Measurements from ENCODE around the gene M6PR. TPM values are rescaled to one million over a fixed set of nuclear protein-coding genes. Genes with fewer than 3 reads are reported as not detected.

The M6PR gene
- total and polyA plus RNA-seq, 2 of the 13 experiments (the other 11 are each of a cell fraction or from before 2014, with no cell fraction given) = 98.2 to 127 TPM

DNA sequence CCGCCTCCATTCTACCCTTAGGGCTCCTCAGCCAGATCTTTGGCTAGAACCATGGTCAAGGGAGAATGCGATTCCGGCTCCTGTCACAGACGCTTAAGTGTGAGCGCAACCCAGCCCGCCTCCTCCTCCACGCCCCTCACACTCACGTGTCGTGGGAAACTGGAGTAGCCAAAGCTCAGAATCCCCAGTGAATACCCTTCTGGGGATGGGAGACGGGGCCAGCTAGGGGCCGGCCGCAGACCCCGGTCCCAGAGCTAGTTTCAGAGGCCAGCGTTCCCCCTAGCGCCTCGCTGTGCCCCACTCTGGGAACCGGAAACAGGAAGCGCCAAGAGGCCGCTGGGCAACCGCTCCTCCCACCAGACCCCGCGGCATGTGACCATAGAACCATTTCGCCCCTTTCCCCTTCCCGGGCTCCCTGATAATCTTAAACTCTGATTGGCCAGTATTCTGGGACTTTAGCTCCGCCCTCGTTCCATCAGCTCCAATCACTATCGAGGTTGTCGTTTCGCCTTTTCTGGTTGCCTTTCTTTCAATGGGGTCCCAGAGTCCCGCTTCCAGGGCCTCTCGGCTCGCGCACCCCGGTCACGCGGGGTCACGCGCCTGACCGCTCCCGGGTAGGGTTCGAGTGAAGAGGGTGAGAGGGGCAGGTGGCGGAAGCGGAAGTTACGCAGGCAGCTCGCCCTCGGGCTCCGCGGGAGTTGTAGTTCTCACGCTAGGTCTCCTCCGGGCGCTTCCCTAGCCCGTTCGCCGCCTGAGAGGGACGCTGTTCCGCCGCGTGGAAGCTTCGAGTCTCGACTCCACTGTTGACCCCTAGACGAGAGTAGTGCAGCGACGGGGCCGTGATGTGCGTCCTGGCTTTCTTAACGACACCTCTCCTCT lies at the start of gene M6PR (continued):
- TF ChIP-seq, protein P1, sequence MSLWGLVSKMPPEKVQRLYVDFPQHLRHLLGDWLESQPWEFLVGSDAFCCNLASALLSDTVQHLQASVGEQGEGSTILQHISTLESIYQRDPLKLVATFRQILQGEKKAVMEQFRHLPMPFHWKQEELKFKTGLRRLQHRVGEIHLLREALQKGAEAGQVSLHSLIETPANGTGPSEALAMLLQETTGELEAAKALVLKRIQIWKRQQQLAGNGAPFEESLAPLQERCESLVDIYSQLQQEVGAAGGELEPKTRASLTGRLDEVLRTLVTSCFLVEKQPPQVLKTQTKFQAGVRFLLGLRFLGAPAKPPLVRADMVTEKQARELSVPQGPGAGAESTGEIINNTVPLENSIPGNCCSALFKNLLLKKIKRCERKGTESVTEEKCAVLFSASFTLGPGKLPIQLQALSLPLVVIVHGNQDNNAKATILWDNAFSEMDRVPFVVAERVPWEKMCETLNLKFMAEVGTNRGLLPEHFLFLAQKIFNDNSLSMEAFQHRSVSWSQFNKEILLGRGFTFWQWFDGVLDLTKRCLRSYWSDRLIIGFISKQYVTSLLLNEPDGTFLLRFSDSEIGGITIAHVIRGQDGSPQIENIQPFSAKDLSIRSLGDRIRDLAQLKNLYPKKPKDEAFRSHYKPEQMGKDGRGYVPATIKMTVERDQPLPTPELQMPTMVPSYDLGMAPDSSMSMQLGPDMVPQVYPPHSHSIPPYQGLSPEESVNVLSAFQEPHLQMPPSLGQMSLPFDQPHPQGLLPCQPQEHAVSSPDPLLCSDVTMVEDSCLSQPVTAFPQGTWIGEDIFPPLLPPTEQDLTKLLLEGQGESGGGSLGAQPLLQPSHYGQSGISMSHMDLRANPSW (CRISPR knock-in tag; IDR thresholded peaks at IDR 0.05; ENCODE audit: borderline replicate concordance) = no peak; the same call in 1 of the 2 replicates
- TF ChIP-seq, protein P2, sequence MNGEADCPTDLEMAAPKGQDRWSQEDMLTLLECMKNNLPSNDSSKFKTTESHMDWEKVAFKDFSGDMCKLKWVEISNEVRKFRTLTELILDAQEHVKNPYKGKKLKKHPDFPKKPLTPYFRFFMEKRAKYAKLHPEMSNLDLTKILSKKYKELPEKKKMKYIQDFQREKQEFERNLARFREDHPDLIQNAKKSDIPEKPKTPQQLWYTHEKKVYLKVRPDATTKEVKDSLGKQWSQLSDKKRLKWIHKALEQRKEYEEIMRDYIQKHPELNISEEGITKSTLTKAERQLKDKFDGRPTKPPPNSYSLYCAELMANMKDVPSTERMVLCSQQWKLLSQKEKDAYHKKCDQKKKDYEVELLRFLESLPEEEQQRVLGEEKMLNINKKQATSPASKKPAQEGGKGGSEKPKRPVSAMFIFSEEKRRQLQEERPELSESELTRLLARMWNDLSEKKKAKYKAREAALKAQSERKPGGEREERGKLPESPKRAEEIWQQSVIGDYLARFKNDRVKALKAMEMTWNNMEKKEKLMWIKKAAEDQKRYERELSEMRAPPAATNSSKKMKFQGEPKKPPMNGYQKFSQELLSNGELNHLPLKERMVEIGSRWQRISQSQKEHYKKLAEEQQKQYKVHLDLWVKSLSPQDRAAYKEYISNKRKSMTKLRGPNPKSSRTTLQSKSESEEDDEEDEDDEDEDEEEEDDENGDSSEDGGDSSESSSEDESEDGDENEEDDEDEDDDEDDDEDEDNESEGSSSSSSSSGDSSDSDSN (CRISPR knock-in tag; IDR thresholded peaks at IDR 0.05) = peak; percentile 26
- TF ChIP-seq, protein P3, sequence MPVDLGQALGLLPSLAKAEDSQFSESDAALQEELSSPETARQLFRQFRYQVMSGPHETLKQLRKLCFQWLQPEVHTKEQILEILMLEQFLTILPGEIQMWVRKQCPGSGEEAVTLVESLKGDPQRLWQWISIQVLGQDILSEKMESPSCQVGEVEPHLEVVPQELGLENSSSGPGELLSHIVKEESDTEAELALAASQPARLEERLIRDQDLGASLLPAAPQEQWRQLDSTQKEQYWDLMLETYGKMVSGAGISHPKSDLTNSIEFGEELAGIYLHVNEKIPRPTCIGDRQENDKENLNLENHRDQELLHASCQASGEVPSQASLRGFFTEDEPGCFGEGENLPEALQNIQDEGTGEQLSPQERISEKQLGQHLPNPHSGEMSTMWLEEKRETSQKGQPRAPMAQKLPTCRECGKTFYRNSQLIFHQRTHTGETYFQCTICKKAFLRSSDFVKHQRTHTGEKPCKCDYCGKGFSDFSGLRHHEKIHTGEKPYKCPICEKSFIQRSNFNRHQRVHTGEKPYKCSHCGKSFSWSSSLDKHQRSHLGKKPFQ (CRISPR knock-in tag; IDR thresholded peaks at IDR 0.05; ENCODE audit: insufficient replicate concordance) = peak; percentile 29
- TF ChIP-seq, protein P4, sequence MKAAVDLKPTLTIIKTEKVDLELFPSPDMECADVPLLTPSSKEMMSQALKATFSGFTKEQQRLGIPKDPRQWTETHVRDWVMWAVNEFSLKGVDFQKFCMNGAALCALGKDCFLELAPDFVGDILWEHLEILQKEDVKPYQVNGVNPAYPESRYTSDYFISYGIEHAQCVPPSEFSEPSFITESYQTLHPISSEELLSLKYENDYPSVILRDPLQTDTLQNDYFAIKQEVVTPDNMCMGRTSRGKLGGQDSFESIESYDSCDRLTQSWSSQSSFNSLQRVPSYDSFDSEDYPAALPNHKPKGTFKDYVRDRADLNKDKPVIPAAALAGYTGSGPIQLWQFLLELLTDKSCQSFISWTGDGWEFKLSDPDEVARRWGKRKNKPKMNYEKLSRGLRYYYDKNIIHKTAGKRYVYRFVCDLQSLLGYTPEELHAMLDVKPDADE (CRISPR knock-in tag; IDR thresholded peaks at IDR 0.05) = peak; percentile 69; the same call in 1 of the 2 replicates
- TF ChIP-seq ZIK1 (CRISPR knock-in tag; IDR thresholded peaks at IDR 0.05; ENCODE audit: borderline replicate concordance, low read depth) (0 out of 2 replicates have a peak, but pooled peaks have one; percentile 36), ZNF773 (CRISPR knock-in tag; IDR thresholded peaks at IDR 0.05; ENCODE audit: borderline replicate concordance) (peak; percentile 38; the same call in 1 of the 2 replicates), ARNTL (CRISPR knock-in tag; IDR thresholded peaks at IDR 0.05) (peak; percentile 87; the same call in 1 of the 2 replicates), TAF15 (IDR thresholded peaks at IDR 0.05; ENCODE audit: low read depth, low read length, poor library complexity, severe bottlenecking) (peak; percentile 71)
- TF ChIP-seq, protein P5, sequence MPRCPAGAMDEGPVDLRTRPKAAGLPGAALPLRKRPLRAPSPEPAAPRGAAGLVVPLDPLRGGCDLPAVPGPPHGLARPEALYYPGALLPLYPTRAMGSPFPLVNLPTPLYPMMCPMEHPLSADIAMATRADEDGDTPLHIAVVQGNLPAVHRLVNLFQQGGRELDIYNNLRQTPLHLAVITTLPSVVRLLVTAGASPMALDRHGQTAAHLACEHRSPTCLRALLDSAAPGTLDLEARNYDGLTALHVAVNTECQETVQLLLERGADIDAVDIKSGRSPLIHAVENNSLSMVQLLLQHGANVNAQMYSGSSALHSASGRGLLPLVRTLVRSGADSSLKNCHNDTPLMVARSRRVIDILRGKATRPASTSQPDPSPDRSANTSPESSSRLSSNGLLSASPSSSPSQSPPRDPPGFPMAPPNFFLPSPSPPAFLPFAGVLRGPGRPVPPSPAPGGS (CRISPR knock-in tag; IDR thresholded peaks at IDR 0.05) = peak; percentile 81
- TF ChIP-seq, protein P6, sequence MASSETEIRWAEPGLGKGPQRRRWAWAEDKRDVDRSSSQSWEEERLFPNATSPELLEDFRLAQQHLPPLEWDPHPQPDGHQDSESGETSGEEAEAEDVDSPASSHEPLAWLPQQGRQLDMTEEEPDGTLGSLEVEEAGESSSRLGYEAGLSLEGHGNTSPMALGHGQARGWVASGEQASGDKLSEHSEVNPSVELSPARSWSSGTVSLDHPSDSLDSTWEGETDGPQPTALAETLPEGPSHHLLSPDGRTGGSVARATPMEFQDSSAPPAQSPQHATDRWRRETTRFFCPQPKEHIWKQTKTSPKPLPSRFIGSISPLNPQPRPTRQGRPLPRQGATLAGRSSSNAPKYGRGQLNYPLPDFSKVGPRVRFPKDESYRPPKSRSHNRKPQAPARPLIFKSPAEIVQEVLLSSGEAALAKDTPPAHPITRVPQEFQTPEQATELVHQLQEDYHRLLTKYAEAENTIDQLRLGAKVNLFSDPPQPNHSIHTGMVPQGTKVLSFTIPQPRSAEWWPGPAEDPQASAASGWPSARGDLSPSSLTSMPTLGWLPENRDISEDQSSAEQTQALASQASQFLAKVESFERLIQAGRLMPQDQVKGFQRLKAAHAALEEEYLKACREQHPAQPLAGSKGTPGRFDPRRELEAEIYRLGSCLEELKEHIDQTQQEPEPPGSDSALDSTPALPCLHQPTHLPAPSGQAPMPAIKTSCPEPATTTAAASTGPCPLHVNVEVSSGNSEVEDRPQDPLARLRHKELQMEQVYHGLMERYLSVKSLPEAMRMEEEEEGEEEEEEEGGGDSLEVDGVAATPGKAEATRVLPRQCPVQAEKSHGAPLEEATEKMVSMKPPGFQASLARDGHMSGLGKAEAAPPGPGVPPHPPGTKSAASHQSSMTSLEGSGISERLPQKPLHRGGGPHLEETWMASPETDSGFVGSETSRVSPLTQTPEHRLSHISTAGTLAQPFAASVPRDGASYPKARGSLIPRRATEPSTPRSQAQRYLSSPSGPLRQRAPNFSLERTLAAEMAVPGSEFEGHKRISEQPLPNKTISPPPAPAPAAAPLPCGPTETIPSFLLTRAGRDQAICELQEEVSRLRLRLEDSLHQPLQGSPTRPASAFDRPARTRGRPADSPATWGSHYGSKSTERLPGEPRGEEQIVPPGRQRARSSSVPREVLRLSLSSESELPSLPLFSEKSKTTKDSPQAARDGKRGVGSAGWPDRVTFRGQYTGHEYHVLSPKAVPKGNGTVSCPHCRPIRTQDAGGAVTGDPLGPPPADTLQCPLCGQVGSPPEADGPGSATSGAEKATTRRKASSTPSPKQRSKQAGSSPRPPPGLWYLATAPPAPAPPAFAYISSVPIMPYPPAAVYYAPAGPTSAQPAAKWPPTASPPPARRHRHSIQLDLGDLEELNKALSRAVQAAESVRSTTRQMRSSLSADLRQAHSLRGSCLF (CRISPR knock-in tag; IDR thresholded peaks at IDR 0.05; ENCODE audit: borderline replicate concordance) = peak; percentile 92; the same call in 1 of the 2 replicates

Data from HepG2 (cell line).